Glutamatergic neuron (in vitro differentiated cells): Measurements from ENCODE around the gene SLC30A2. TPM values are rescaled to one million over a fixed set of nuclear protein-coding genes. Genes with fewer than 3 reads are reported as not detected.

ENCODE experiments used
- DNase-seq: peaks from one replicate; pipeline ENCODE4 v3.0.0; 2022
- H3K27ac Mint-ChIP-seq: one replicate; pipeline ENCODE4 v1.8.0; 2020; ENCODE audit warnings: mild to moderate bottlenecking, mixed read lengths, inconsistent platforms; ENCODE audit not compliant: unreplicated experiment
- H3K27me3 Mint-ChIP-seq: one replicate; pipeline ENCODE4 v1.8.0; 2020; ENCODE audit warnings: mild to moderate bottlenecking, moderate library complexity, mixed read lengths, inconsistent platforms; ENCODE audit not compliant: unreplicated experiment
- H3K36me3 Mint-ChIP-seq: one replicate; pipeline ENCODE4 v1.8.0; 2020; ENCODE audit warnings: mild to moderate bottlenecking, mixed read lengths, inconsistent platforms; ENCODE audit not compliant: unreplicated experiment
- H3K4me1 Mint-ChIP-seq: one replicate; pipeline ENCODE4 v1.8.0; 2020; ENCODE audit warnings: mild to moderate bottlenecking, low read depth, mixed read lengths, inconsistent platforms; ENCODE audit not compliant: unreplicated experiment
- H3K4me3 Mint-ChIP-seq: one replicate; pipeline ENCODE4 v1.8.0; 2020; ENCODE audit warnings: mild to moderate bottlenecking, mixed read lengths, inconsistent platforms; ENCODE audit not compliant: unreplicated experiment
- H3K9me3 Mint-ChIP-seq: one replicate; pipeline ENCODE4 v1.8.0; 2020; ENCODE audit warnings: mild to moderate bottlenecking, moderate library complexity, mixed read lengths, inconsistent platforms; ENCODE audit not compliant: unreplicated experiment
- CTCF ChIP-seq: fragments of 200-600 bp; sonication (generic); IDR thresholded peaks from one replicate; pipeline ENCODE4 v1.5.0; 2021; ENCODE audit not compliant: partially characterized antibody, unreplicated experiment
- total RNA-seq: library from RNA; stranded (reverse); fragmentation: NEBNext Ultra II Directional; extraction: Animal tissue kit (Norgen Biotek cat#: 25700); gene quantifications from one replicate; pipeline ENCODE4 v1.2.1, GENCODE V29; 2021; ENCODE audit not compliant: unreplicated experiment

The SLC30A2 gene
- total RNA-seq, 1 donor from 2014 or later, result not detected

DNA sequence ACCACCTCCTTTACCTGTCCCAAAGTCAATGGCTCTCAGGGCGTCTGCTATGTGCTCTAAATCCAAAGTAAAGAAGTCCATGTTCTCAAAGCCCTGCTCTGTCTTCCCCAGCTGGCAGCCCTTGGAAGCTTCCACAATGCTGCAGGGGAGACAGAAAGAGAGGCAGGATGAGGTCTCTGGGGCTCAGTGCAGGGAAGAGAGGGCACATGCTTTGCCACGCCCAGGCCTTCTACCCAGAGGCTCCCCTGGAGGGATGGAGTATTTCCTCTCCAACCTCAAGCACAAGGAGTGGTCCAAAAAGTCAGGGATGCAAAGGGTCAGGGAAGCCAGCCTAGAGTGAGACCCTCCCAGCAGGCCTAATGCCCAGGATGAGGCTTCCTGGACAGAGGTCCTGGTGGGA lies 11.3 kb upstream of the SLC30A2 start:
- H3K9me3 Mint-ChIP-seq, result no peaks in the 10 kb centered on the region
- no peak for DNase-seq
- H3K27me3 Mint-ChIP-seq, result peaks cover 1% of the 10 kb centered on the region
- H3K36me3 Mint-ChIP-seq, result no peaks in the 10 kb centered on the region
- no peak for TF ChIP-seq CTCF
- H3K4me1 Mint-ChIP-seq, result no peaks in the 10 kb centered on the region
- H3K4me3 Mint-ChIP-seq, result no peak overlapping the region
- H3K27ac Mint-ChIP-seq, result no peak overlapping the region

GRCh38 chr1:26055041-26055440 lies 9.1 kb upstream of the SLC30A2 start:
- no peak overlapping the region for H3K4me3 Mint-ChIP-seq
- H3K27me3 Mint-ChIP-seq, result peaks cover 3% of the 10 kb centered on the region
- no peaks in the 10 kb centered on the region for H3K9me3 Mint-ChIP-seq
- no peak for TF ChIP-seq CTCF
- no peak for DNase-seq
- no peaks in the 10 kb centered on the region for H3K36me3 Mint-ChIP-seq
- H3K4me1 Mint-ChIP-seq, result no peaks in the 10 kb centered on the region
- H3K27ac Mint-ChIP-seq, result no peak overlapping the region

DNA sequence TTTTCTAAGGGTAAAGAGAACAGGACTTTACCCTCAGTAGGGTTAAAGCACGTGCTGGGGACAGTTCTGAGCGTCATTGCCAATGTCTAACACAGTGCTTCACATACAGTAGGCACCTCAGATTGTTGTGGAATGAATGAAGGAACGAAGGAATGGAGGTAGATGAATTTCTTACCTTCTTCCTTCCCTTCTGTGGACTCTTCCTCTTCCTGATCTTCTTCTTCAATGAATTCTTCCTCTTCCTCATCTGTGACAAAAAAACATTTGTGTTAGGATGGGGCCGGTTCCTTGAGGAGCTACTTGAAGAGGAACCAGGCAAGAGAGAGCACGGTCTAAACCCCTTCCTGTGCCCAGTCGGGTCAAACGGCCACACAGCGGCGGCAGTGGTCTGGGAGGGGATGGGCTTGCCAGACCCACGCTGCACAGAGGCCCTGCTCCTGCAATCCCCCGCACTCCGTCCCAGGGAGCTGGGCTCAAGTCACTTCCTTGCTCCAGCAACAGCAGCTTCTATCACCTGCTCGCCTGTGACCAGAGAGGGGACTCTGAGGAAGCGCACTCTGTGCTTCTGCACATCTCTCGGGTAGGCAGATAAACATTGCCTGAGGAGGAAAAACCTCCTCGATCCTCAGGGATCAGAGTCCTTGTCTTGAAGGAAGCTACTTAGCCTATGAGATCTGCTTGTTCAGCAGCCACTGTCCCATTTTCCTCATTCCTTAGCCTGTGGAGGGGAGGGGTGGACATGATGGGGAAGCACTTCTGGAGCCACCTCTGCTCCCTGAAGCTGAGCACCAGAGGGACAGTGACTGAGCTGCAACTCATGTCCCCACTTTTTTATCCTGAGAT lies 8.0 kb upstream of the SLC30A2 start:
- Mint-ChIP-seq H3K27me3 (peaks cover 3% of the 10 kb centered on the region), H3K27ac (no peak overlapping the region), H3K4me1 (no peaks in the 10 kb centered on the region), H3K36me3 (no peaks in the 10 kb centered on the region), H3K4me3 (no peak overlapping the region), H3K9me3 (no peaks in the 10 kb centered on the region)
- TF ChIP-seq CTCF, result no peak
- no peak for DNase-seq

DNA sequence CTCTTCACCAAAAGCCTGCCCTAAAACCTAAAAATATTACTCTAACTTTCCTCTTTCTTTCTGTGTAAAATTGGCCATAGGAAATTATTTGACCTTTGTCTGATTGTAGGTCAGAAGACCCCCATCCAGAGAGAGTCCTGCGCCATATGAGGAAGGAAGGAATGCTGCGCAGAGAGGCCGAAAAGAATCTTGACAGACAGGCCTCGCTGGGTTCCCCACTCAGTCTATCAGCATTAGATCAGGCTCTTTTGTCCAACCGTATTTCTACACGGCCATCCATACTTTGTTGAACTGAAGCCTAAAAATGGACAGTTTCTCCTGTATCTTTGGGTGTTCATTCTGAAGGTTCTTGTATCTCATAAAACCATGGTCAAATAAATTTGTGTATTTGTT lies 4.3 kb upstream of the SLC30A2 start:
- Mint-ChIP-seq H3K4me1 (peaks cover under 1% of the 10 kb centered on the region), H3K9me3 (no peaks in the 10 kb centered on the region), H3K27ac (no peak overlapping the region), H3K4me3 (no peak overlapping the region), H3K27me3 (peaks cover 15% of the 10 kb centered on the region), H3K36me3 (no peaks in the 10 kb centered on the region)
- DNase-seq, result no peak
- no peak for TF ChIP-seq CTCF

- Mint-ChIP-seq H3K27me3 (peaks cover 18% of the 10 kb centered on the region), H3K36me3 (no peaks in the 10 kb centered on the region), H3K9me3 (no peaks in the 10 kb centered on the region), H3K4me1 (peaks cover 5% of the 10 kb centered on the region), H3K4me3 (no peak overlapping the region), H3K27ac (no peak overlapping the region)
- DNase-seq, result no peak
- TF ChIP-seq CTCF, result no peak
Measured at GRCh38 chr1:26049531-26050247, 3.8 kb upstream of the SLC30A2 start.
